Right hindlimb (tissue), 1 donor: ENCODE data around the gene TNRC6B.
A peak's percentile ranks its signal among the peaks of the same experiment; 100 is the strongest.
"Not testable (repeated sequence)": the region's sequence is repeated elsewhere in the genome, so short reads cannot be mapped to it uniquely, and the experiment has no call there.

ENCODE experiments used
- DNase-seq: peaks from one replicate; pipeline ENCODE4 v3.0.0-alpha.2; 2018

Gene TNRC6B

GRCh38 chr22:40300884-40301672, 123.4 kb downstream of the TNRC6B start:
- no peak for DNase-seq

- DNase-seq = no peak
Observed at GRCh38 chr22:40302149-40302548, 124.4 kb downstream of the TNRC6B start.

- no peak for DNase-seq
Observed at GRCh38 chr22:40305625-40306024, 127.9 kb downstream of the TNRC6B start.

- no peak for DNase-seq
Observed at GRCh38 chr22:40308999-40309573, 131.4 kb downstream of the TNRC6B start.

- no peak for DNase-seq
Observed at GRCh38 chr22:40309631-40310030, 131.9 kb downstream of the TNRC6B start.

- peak; percentile 78 for DNase-seq
Observed at GRCh38 chr22:40310081-40310767, 132.5 kb downstream of the TNRC6B start.

- DNase-seq = no peak
Observed at GRCh38 chr22:40310768-40311120, 133.0 kb downstream of the TNRC6B start.

GRCh38 chr22:40311646-40312045, 133.9 kb downstream of the TNRC6B start:
- DNase-seq = not testable (repeated sequence)

- DNase-seq = no peak
Observed at GRCh38 chr22:40312050-40312449, 134.3 kb downstream of the TNRC6B start.

- no peak for DNase-seq
Observed at GRCh38 chr22:40313007-40313406, 135.3 kb downstream of the TNRC6B start.

GRCh38 chr22:40314041-40314440, 136.3 kb downstream of the TNRC6B start:
- DNase-seq = no peak

GRCh38 chr22:40320687-40321086, 143.0 kb downstream of the TNRC6B start:
- DNase-seq = no peak

- no peak for DNase-seq
Observed at GRCh38 chr22:40322021-40322420, 144.3 kb downstream of the TNRC6B start.

GRCh38 chr22:40322818-40323447, 145.2 kb downstream of the TNRC6B start:
- DNase-seq = no peak

- peak; percentile 70 for DNase-seq
Observed at GRCh38 chr22:40323681-40324171, 146.0 kb downstream of the TNRC6B start.

- no peak for DNase-seq
Observed at GRCh38 chr22:40324468-40325305, 147.0 kb downstream of the TNRC6B start.

- DNase-seq = no peak
Observed at GRCh38 chr22:40325315-40325714, 147.6 kb downstream of the TNRC6B start.

GRCh38 chr22:40326905-40327735, 149.4 kb downstream of the TNRC6B start:
- peak; percentile 36 for DNase-seq

GRCh38 chr22:40328546-40329456, 151.1 kb downstream of the TNRC6B start:
- DNase-seq = no peak

GRCh38 chr22:40329466-40329865, 151.7 kb downstream of the TNRC6B start:
- DNase-seq = no peak
